Ovary (tissue), 9 donors: ENCODE measurements around the gene LRRTM3. TPM values are rescaled to one million over a fixed set of nuclear protein-coding genes. Genes with fewer than 3 reads are reported as not detected.

Source experiments
- DNase-seq, 5 donors: peaks; one replicate each; pipeline ENCODE4 v3.0.0-alpha.2; 2019 to 2020
- H3K27ac ChIP-seq, 2 donors: fragments of 200-600 bp; one replicate each; pipeline versions ENCODE4 v1.5.1 to v1.8.0; 2019 to 2022
- H3K27me3 ChIP-seq: fragments of 200-600 bp; one replicate; pipeline ENCODE4 v1.8.0; 2022
- H3K36me3 ChIP-seq: fragments of 200-600 bp; sonication (generic); one replicate; pipeline ENCODE4 v1.5.1; 2019
- H3K4me1 ChIP-seq: one replicate; pipeline ENCODE4 v1.8.1; 2013; ENCODE audit warnings: mild to moderate bottlenecking, moderate library complexity; ENCODE audit not compliant: insufficient read depth
- H3K4me3 ChIP-seq: fragments of 200-600 bp; sonication (generic); one replicate; pipeline ENCODE4 v1.5.1; 2017
- H3K9me3 ChIP-seq, 2 donors: fragments of 200-600 bp in 1 of 2; sonication (generic) in 1 of 2; one replicate each; pipeline versions ENCODE4 v1.5.1 to v1.8.1; 2013 to 2019; ENCODE audit warnings: mild to moderate bottlenecking in 1 of 2, moderate library complexity in 1 of 2
- EP300 ChIP-seq: sonication (generic); formaldehyde crosslinking; IDR thresholded peaks from one replicate; pipeline ENCODE4 v1.6.1; 2017; ENCODE audit warnings: antibody characterized with exemption
- POLR2A ChIP-seq: fragments of 450-650 bp; IDR thresholded peaks from one replicate; pipeline ENCODE4 v1.6.1; 2017; ENCODE audit warnings: antibody characterized with exemption, mild to moderate bottlenecking, moderate library complexity
- WGBS, 3 donors: extraction: QIAGEN DNeasy Blood & Tissue Kit in 1 of 3; methylation state at CpG; one replicate each; pipeline versions ENCODE4 v1.1.5 to v1.1.7; 2013 to 2017; 5-methylcytosine and 5-hydroxymethylcytosine counted together
- intact Hi-C, 4 donors: fragments of 100-400 bp; cut with DNase I; formaldehyde crosslinking; loops; one replicate each; pipeline versions ENCODE4 v1.11.0 to v1.15.1; 2022 to 2023
- polyA plus RNA-seq, 2 donors: library from polyadenylated mRNA; stranded (reverse); fragments of 200-250 nt in 1 of 2; fragments of 350-450 nt in 1 of 2; fragmentation: Illumina TruSeq in 1 of 2; extraction: RNeasy Lipid Tissue Mini Kit (QIAGEN cat#74804) in 1 of 2; gene quantifications; one replicate each; pipeline ENCODE4 v1.2.3, GENCODE V29; 2013 to 2014
- total RNA-seq, 7 donors: library from RNA; depleted of rRNA in 2 of 7; stranded (reverse); fragments of >200 nt in 2 of 7; fragmentation: NEBNext Ultra II Directional in 3 of 7; extraction: Animal tissue kit (Norgen Biotek cat#: 25700) in 3 of 7; gene quantifications; one replicate each; pipeline versions ENCODE4 v1.1.0 to v1.2.4, GENCODE V29; 2016 to 2023
- TF ChIP-seq, protein P1 (sequence below), 3 donors: fragments of 450-650 bp in 2 of 3; fragments of 200-600 bp in 1 of 3; IDR thresholded peaks; one replicate each; pipeline versions ENCODE4 v1.5.1 to v1.8.0; 2016 to 2022; ENCODE audit warnings: antibody characterized with exemption in 3 of 3, mild to moderate bottlenecking in 1 of 3
- donor health status: DM: no; HTN: no; CAD: no; lungs with moderate emphysema.
- donor health status: DM: no; HTN: no; CAD: no.
- donor health status: Bipolar disorder and iron deficiency.
- donor health status: DM: yes; HTN: yes; CAD: no.
- donor health status: DM: no; HTN: no; CAD: no.
- donor health status: DM: yes; HTN: yes; CAD: no.

LRRTM3 gene
- total and polyA plus RNA-seq, 9 donors, result 0.33 to 5.9 (median 1.4) TPM

DNA sequence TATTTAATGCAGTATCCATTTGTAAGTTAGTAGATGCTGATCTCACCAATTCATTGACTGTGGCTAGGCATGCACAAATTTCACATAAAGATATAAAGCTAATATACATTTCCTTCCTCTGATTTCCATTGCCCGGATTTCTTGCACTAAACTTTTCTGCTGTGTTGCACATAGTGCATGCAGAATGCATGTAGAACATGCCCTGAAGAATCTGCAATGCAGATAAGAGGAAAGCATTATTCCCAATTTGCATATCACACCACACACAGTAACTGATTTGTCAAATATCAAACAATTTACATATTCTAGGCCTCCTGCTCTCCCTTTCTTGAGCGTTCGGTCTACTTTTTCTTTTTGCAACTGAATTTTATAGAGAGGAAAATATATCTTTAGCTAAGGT lies 124.2 kb downstream of the LRRTM3 start:
- no peak overlapping the region for H3K27ac ChIP-seq
- no peak overlapping the region for H3K4me3 ChIP-seq
- DNase-seq, result no peak
- H3K27me3 ChIP-seq, result no peaks in the 10 kb centered on the region
- H3K36me3 ChIP-seq, result no peaks in the 10 kb centered on the region
- WGBS, 3 donors, result 75 to 82% (median 82%) methylated on average over 3 of the region's 3 CpGs
- TF ChIP-seq, protein P1, sequence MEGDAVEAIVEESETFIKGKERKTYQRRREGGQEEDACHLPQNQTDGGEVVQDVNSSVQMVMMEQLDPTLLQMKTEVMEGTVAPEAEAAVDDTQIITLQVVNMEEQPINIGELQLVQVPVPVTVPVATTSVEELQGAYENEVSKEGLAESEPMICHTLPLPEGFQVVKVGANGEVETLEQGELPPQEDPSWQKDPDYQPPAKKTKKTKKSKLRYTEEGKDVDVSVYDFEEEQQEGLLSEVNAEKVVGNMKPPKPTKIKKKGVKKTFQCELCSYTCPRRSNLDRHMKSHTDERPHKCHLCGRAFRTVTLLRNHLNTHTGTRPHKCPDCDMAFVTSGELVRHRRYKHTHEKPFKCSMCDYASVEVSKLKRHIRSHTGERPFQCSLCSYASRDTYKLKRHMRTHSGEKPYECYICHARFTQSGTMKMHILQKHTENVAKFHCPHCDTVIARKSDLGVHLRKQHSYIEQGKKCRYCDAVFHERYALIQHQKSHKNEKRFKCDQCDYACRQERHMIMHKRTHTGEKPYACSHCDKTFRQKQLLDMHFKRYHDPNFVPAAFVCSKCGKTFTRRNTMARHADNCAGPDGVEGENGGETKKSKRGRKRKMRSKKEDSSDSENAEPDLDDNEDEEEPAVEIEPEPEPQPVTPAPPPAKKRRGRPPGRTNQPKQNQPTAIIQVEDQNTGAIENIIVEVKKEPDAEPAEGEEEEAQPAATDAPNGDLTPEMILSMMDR (IDR thresholded peaks at IDR 0.05), result no peak
- no peak for TF ChIP-seq POLR2A
- no peak for TF ChIP-seq EP300
- H3K9me3 ChIP-seq, result no peaks in the 10 kb centered on the region
- no peaks in the 10 kb centered on the region for H3K4me1 ChIP-seq
- intact Hi-C loops, result no loop called here

DNA sequence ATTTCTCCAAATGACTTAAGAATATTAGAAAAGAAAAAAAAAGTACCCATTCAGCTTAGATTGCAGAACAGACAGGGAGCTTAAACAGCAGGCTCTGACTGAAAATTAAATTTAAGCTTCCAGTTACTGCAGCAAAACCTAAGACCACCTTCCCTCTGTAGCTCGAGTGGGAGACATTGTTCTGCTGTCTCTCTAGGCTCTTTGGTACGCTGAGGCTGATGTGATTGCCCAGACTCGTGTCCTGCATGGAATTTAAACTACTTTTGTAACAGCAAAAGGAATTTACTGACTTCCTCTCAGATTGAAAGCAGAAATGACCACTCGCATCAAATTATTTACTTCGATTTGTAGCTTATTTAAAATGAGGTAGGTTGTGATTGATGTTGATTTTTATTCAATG lies 124.6 kb downstream of the LRRTM3 start:
- no peak overlapping the region for H3K4me3 ChIP-seq
- intact Hi-C loops, result no loop called here
- no peak for DNase-seq
- H3K36me3 ChIP-seq, result no peaks in the 10 kb centered on the region
- H3K4me1 ChIP-seq, result no peaks in the 10 kb centered on the region
- WGBS, 3 donors, result 15 to 36% (median 19%) methylated on average over 5 of the region's 5 CpGs
- TF ChIP-seq EP300, result no peak
- TF ChIP-seq, protein P1 (IDR thresholded peaks at IDR 0.05), result no peak
- no peak for TF ChIP-seq POLR2A
- no peaks in the 10 kb centered on the region for H3K27me3 ChIP-seq
- no peak overlapping the region for H3K27ac ChIP-seq
- H3K9me3 ChIP-seq, result no peaks in the 10 kb centered on the region

GRCh38 chr10:67072654-67073053 lies 146.8 kb downstream of the LRRTM3 start:
- Histone ChIP-seq H3K36me3 (no peaks in the 10 kb centered on the region), H3K9me3 (no peaks in the 10 kb centered on the region), H3K4me3 (no peak overlapping the region), H3K27me3 (no peaks in the 10 kb centered on the region), H3K27ac (no peak overlapping the region), H3K4me1 (no peaks in the 10 kb centered on the region)
- intact Hi-C loops, result no loop called here
- 90 to 96% (median 94%) methylated on average over 1 of the region's 1 CpG for WGBS, 3 donors
- TF ChIP-seq POLR2A (no peak), EP300 (no peak)
- DNase-seq, result no peak

- H3K36me3 ChIP-seq, result no peaks in the 10 kb centered on the region
- WGBS, 3 donors, result 39 to 51% (median 41%) methylated on average over 4 of the region's 4 CpGs
- no peak for TF ChIP-seq EP300
- TF ChIP-seq, protein P1 (IDR thresholded peaks at IDR 0.05), result no peak
- TF ChIP-seq POLR2A, result no peak
Measured at GRCh38 chr10:67075491-67075971, 149.7 kb downstream of the LRRTM3 start.

GRCh38 chr10:67076144-67076543 lies 150.3 kb downstream of the LRRTM3 start:
- no peaks in the 10 kb centered on the region for H3K9me3 ChIP-seq
- no peak for DNase-seq
- TF ChIP-seq, protein P1 (IDR thresholded peaks at IDR 0.05), result no peak
- TF ChIP-seq POLR2A (no peak), EP300 (no peak)
- no peaks in the 10 kb centered on the region for H3K27me3 ChIP-seq
- no peak overlapping the region for H3K4me3 ChIP-seq
- no peak overlapping the region for H3K27ac ChIP-seq
- no peaks in the 10 kb centered on the region for H3K36me3 ChIP-seq
- no peaks in the 10 kb centered on the region for H3K4me1 ChIP-seq
- intact Hi-C loops, result no loop called here

More at GRCh38 chr10:67075491-67075971, 149.7 kb downstream of the LRRTM3 start:
- intact Hi-C loops, result no loop called here
- Histone ChIP-seq H3K4me3 (no peak overlapping the region), H3K27me3 (no peaks in the 10 kb centered on the region), H3K9me3 (no peaks in the 10 kb centered on the region), H3K27ac (no peak overlapping the region), H3K4me1 (no peaks in the 10 kb centered on the region)
- no peak for DNase-seq
